Esophagus squamous epithelium (tissue), 5 donors: ENCODE measurements around the gene MACO1. TPM values are rescaled to one million over a fixed set of nuclear protein-coding genes. Genes with fewer than 3 reads are reported as not detected.

Experiments used
- DNase-seq: peaks from one replicate; lab custom pipeline; 2025; lab: John Stamatoyannopoulos, UW
- H3K27ac ChIP-seq, 4 donors: fragments of 200-600 bp; sonication (generic); one replicate each; pipeline ENCODE4 v1.5.1; 2016 to 2019; ENCODE audit warnings: mild to moderate bottlenecking in 1 of 4
- H3K27me3 ChIP-seq, 4 donors: fragments of 200-600 bp; sonication (generic); 1 replicate in 3 of 4; 2 replicates in 1 of 4; pipeline versions ENCODE4 v1.5.1 to v1.6.0; 2017 to 2021; ENCODE audit warnings: antibody characterized with exemption in 1 of 4
- H3K36me3 ChIP-seq, 3 donors: fragments of 200-600 bp; sonication (generic); one replicate each; pipeline ENCODE4 v1.5.1; 2016 to 2019
- H3K4me1 ChIP-seq, 3 donors: fragments of 200-600 bp; sonication (generic); one replicate each; pipeline ENCODE4 v1.5.1; 2017 to 2019
- H3K4me3 ChIP-seq, 4 donors: fragments of 200-600 bp; sonication (generic); 1 replicate in 3 of 4; 2 replicates in 1 of 4; pipeline ENCODE4 v1.5.1; 2016 to 2019; ENCODE audit warnings: mild to moderate bottlenecking in 2 of 4, moderate library complexity in 1 of 4
- H3K9me3 ChIP-seq, 3 donors: fragments of 200-600 bp; sonication (generic); one replicate each; pipeline ENCODE4 v1.5.1; 2016 to 2019
- CTCF ChIP-seq, 6 experiments: fragments of 450-650 bp in 4 of 6; fragments of 200-600 bp in 2 of 6; sonication (generic) in 2 of 6; IDR thresholded peaks; one replicate each; pipeline ENCODE4 v1.5.1; 2016 to 2019; ENCODE audit warnings: antibody characterized with exemption in 6 of 6, mild to moderate bottlenecking in 4 of 6, moderate library complexity in 4 of 6
- POLR2A ChIP-seq, 4 donors: fragments of 450-650 bp; IDR thresholded peaks; one replicate each; pipeline ENCODE4 v1.6.1; 2017; ENCODE audit warnings: antibody characterized with exemption in 4 of 4, mild to moderate bottlenecking in 4 of 4, moderate library complexity in 3 of 4
- WGBS, 2 donors: methylation state at CpG; one replicate each; pipeline ENCODE4 v1.1.5; 2018; 5-methylcytosine and 5-hydroxymethylcytosine counted together
- intact Hi-C: fragments of 100-400 bp; cut with DNase I; formaldehyde crosslinking; loops from one replicate; pipeline ENCODE4 v1.15.0; 2022
- total RNA-seq, 4 donors: library from RNA; depleted of rRNA; stranded (reverse); fragments of >200 nt; gene quantifications; one replicate each; pipeline ENCODE4 v1.1.0, GENCODE V29; 2016
- donor health status: DM: yes; HTN: yes; CAD: no.

The MACO1 gene
- total RNA-seq, 4 donors from 2014 or later: 14.4 to 18.8 (median 14.9) TPM

GRCh38 chr1:25467193-25467592 is 36.5 kb downstream of the MACO1 start:
- Histone ChIP-seq H3K4me1 (peaks cover 2 to 48% (median 5%) of the 10 kb centered on the region in 3 donors), H3K9me3 (no peaks in the 10 kb centered on the region), H3K36me3 (peaks cover 0 to 22% (median 0%) of the 10 kb centered on the region in 3 donors), H3K27ac (no peak overlapping the region), H3K4me3 (no peak overlapping the region), H3K27me3 (no peaks in the 10 kb centered on the region)
- intact Hi-C loops: no loop called here
- no peak for DNase-seq
- 51 to 64% methylated on average over 4 of the region's 4 CpGs for WGBS, 2 donors
- no peak for TF ChIP-seq POLR2A (IDR thresholded peaks at IDR 0.05)
- TF ChIP-seq CTCF (IDR thresholded peaks at IDR 0.05): no peak

GRCh38 chr1:25467616-25468015 is 36.9 kb downstream of the MACO1 start:
- Histone ChIP-seq H3K4me3 (no peak overlapping the region), H3K27me3 (no peaks in the 10 kb centered on the region), H3K4me1 (peaks cover 2 to 48% (median 3%) of the 10 kb centered on the region in 3 donors), H3K9me3 (no peaks in the 10 kb centered on the region), H3K36me3 (peaks cover 0 to 22% (median 0%) of the 10 kb centered on the region in 3 donors), H3K27ac (no peak overlapping the region)
- DNase-seq: no peak
- intact Hi-C loops: no loop called here
- TF ChIP-seq CTCF (IDR thresholded peaks at IDR 0.05) (no peak), POLR2A (IDR thresholded peaks at IDR 0.05) (no peak)
- WGBS, 2 donors: 86 to 87% methylated on average over 1 of the region's 1 CpG

- Histone ChIP-seq H3K27me3 (no peaks in the 10 kb centered on the region), H3K9me3 (no peaks in the 10 kb centered on the region), H3K36me3 (peaks cover 0 to 22% (median 0%) of the 10 kb centered on the region in 3 donors), H3K27ac (no peak overlapping the region), H3K4me3 (no peak overlapping the region), H3K4me1 (peaks cover 0 to 46% (median 0%) of the 10 kb centered on the region in 3 donors)
- intact Hi-C loops: no loop called here
- no peak for DNase-seq
- TF ChIP-seq POLR2A (IDR thresholded peaks at IDR 0.05) (no peak), CTCF (IDR thresholded peaks at IDR 0.05) (no peak)
These were observed 37.3 kb downstream of the MACO1 start for GRCh38 chr1:25468033-25468432.

- Histone ChIP-seq H3K27ac (no peak overlapping the region), H3K9me3 (no peaks in the 10 kb centered on the region), H3K27me3 (no peaks in the 10 kb centered on the region), H3K36me3 (peaks cover 0 to 22% (median 0%) of the 10 kb centered on the region in 3 donors), H3K4me1 (peaks cover 0 to 51% (median 5%) of the 10 kb centered on the region in 3 donors), H3K4me3 (no peak overlapping the region)
- no peak for TF ChIP-seq CTCF (IDR thresholded peaks at IDR 0.05)
- intact Hi-C loops: no loop called here
- DNase-seq: no peak
- 48 to 57% methylated on average over 2 of the region's 2 CpGs for WGBS, 2 donors
These were observed 38.5 kb downstream of the MACO1 start for GRCh38 chr1:25469177-25469576.

GRCh38 chr1:25472471-25472870 is 41.8 kb downstream of the MACO1 start:
- intact Hi-C loops: no loop called here
- WGBS, 2 donors: 81 to 89% methylated on average over 4 of the region's 4 CpGs
- Histone ChIP-seq H3K27ac (no peak overlapping the region), H3K36me3 (peaks cover 0 to 9% (median 0%) of the 10 kb centered on the region in 3 donors), H3K4me1 (peaks cover 0 to 65% (median 18%) of the 10 kb centered on the region in 3 donors), H3K27me3 (no peaks in the 10 kb centered on the region), H3K4me3 (no peak overlapping the region), H3K9me3 (no peaks in the 10 kb centered on the region)
- DNase-seq: no peak
- TF ChIP-seq POLR2A (IDR thresholded peaks at IDR 0.05) (no peak), CTCF (IDR thresholded peaks at IDR 0.05) (no peak)
